Fibroblast of lung (primary cell): ENCODE data around the gene GRAP. TPM values are rescaled to one million over a fixed set of nuclear protein-coding genes. Genes with fewer than 3 reads are reported as not detected.

ENCODE experiments used
- DNase-seq, 2 donors: peaks; one replicate each; pipeline versions ENCODE4 v3.0.0 to v3.0.0-alpha.2; 2010; ENCODE audit warnings: low read depth in 2 of 2
- H2AFZ ChIP-seq: 2 replicates; pipeline ENCODE4 v1.5.1; 2012; ENCODE audit warnings: low read length, control low read depth, inconsistent platforms
- H3K27ac ChIP-seq: 2 replicates; pipeline ENCODE4 v1.5.1; 2011; ENCODE audit warnings: low read length, control low read depth; ENCODE audit not compliant: insufficient read depth
- H3K27me3 ChIP-seq: 2 replicates; pipeline ENCODE4 v1.5.1; 2011; ENCODE audit warnings: mild to moderate bottlenecking, low read length; ENCODE audit not compliant: control insufficient read depth, insufficient read depth
- H3K36me3 ChIP-seq: 2 replicates; pipeline ENCODE4 v1.5.1; 2011; ENCODE audit warnings: low read length; ENCODE audit not compliant: control insufficient read depth, insufficient read depth
- H3K4me1 ChIP-seq: 2 replicates; pipeline ENCODE4 v1.5.1; 2011; ENCODE audit warnings: low read length; ENCODE audit not compliant: control insufficient read depth, insufficient read depth; ENCODE audit errors: extremely low read depth
- H3K4me2 ChIP-seq: 2 replicates; pipeline ENCODE4 v1.5.1; 2011; ENCODE audit warnings: low read length, control low read depth; ENCODE audit not compliant: insufficient read depth; ENCODE audit errors: extremely low read depth
- H3K4me3 ChIP-seq, 4 experiments: fragments of 200-600 bp in 1 of 4; sonication (generic) in 1 of 4; replicated peaks in 1 of 4; 2 replicates each; pipeline ENCODE4 v1.5.1; 2011 to 2016; ENCODE audit warnings: low read length in 4 of 4, low read depth in 3 of 4, mild to moderate bottlenecking in 3 of 4, control low read depth in 2 of 4, inconsistent platforms in 1 of 4, mixed read lengths in 1 of 4; ENCODE audit not compliant: insufficient read depth in 1 of 4; ENCODE audit errors: control extremely low read depth in 1 of 4
- H3K79me2 ChIP-seq: 2 replicates; pipeline ENCODE4 v1.5.1; 2012; ENCODE audit warnings: mild to moderate bottlenecking, low read length, inconsistent platforms; ENCODE audit not compliant: control insufficient read depth, insufficient read depth
- H3K9ac ChIP-seq: 2 replicates; pipeline ENCODE4 v1.5.1; 2011; ENCODE audit warnings: mild to moderate bottlenecking, low read length, control low read depth; ENCODE audit not compliant: insufficient read depth
- H3K9me3 ChIP-seq: 2 replicates; pipeline ENCODE4 v1.5.1; 2012; ENCODE audit warnings: low read depth, low read length; ENCODE audit not compliant: control insufficient read depth, insufficient read depth
- H4K20me1 ChIP-seq: 2 replicates; pipeline ENCODE4 v1.5.1; 2011; ENCODE audit warnings: low read length; ENCODE audit not compliant: control insufficient read depth, insufficient read depth; ENCODE audit errors: extremely low read depth
- CTCF ChIP-seq, 2 donors: IDR thresholded peaks in 1 of 2; conservative IDR thresholded peaks in 1 of 2; 1 replicate in 1 of 2; 2 replicates in 1 of 2; pipeline ENCODE4 v1.5.1; 2011 to 2012; ENCODE audit warnings: low read length in 2 of 2, control low read depth in 1 of 2, inconsistent platforms in 1 of 2, low read depth in 1 of 2, mild to moderate bottlenecking in 1 of 2
- EZH2 ChIP-seq: IDR thresholded peaks from 2 replicates; pipeline ENCODE4 v1.5.1; 2012; ENCODE audit warnings: low read length, control low read depth, mild to moderate bottlenecking; ENCODE audit errors: missing control alignments
- polyA plus RNA-seq, 2 donors: library from polyadenylated mRNA; depleted of rRNA in 1 of 2; stranded (reverse) in 1 of 2; unstranded in 1 of 2; fragments of >200 nt; gene quantifications; 2 replicates each; pipeline ENCODE4 v1.2.1, GENCODE V29; 2011 to 2012; ENCODE audit warnings: missing spikeins in 1 of 2
- total RNA-seq: library from RNA; depleted of rRNA; stranded (reverse); fragments of >200 nt; gene quantifications from 2 replicates; pipeline ENCODE4 v1.2.1, GENCODE V29; 2014

Gene GRAP
- total and polyA plus RNA-seq, 2 donors (not counting 1 experiment from before 2014, with no cell fraction given), result 0.10 TPM; not detected in 1

- DNase-seq, result no peak
- H3K27ac ChIP-seq, result no peak overlapping the region
- H3K4me1 ChIP-seq, result no peaks in the 10 kb centered on the region
- H3K4me3 ChIP-seq, result no peak overlapping the region
- TF ChIP-seq EZH2, result no peak
- H3K36me3 ChIP-seq, result no peaks in the 10 kb centered on the region
- no peak overlapping the region for H2AFZ ChIP-seq
- no peaks in the 10 kb centered on the region for H3K27me3 ChIP-seq
- H4K20me1 ChIP-seq, result no peaks in the 10 kb centered on the region
- no peak overlapping the region for H3K4me2 ChIP-seq
- H3K9ac ChIP-seq, result no peak overlapping the region
- no peaks in the 10 kb centered on the region for H3K79me2 ChIP-seq
- H3K9me3 ChIP-seq, result no peaks in the 10 kb centered on the region
Observed at GRCh38 chr17:19024101-19025078, 22.4 kb downstream of the GRAP start.

GRCh38 chr17:19023209-19023999, 23.4 kb downstream of the GRAP start:
- Histone ChIP-seq H4K20me1 (no peaks in the 10 kb centered on the region), H2AFZ (no peak overlapping the region), H3K4me3 (no peak overlapping the region), H3K27me3 (no peaks in the 10 kb centered on the region), H3K27ac (no peak overlapping the region), H3K36me3 (no peaks in the 10 kb centered on the region), H3K9ac (no peak overlapping the region), H3K79me2 (no peaks in the 10 kb centered on the region), H3K4me1 (no peaks in the 10 kb centered on the region), H3K9me3 (no peaks in the 10 kb centered on the region), H3K4me2 (no peak overlapping the region)
- TF ChIP-seq CTCF (conservative IDR thresholded peaks at IDR 0.05 in 1 of 2, IDR thresholded peaks at IDR 0.05 in 1 of 2; ENCODE audit: low read depth in 1 of 2, low read length in 2 of 2) (no peak), EZH2 (no peak)
- no peak for DNase-seq

GRCh38 chr17:19022747-19023146, 24.0 kb downstream of the GRAP start:
- Histone ChIP-seq H3K9ac (no peak overlapping the region), H2AFZ (no peak overlapping the region), H3K9me3 (no peaks in the 10 kb centered on the region), H3K27ac (no peak overlapping the region), H3K4me2 (no peak overlapping the region), H3K27me3 (no peaks in the 10 kb centered on the region), H3K4me1 (no peaks in the 10 kb centered on the region), H3K36me3 (no peaks in the 10 kb centered on the region), H3K79me2 (no peaks in the 10 kb centered on the region), H4K20me1 (no peaks in the 10 kb centered on the region), H3K4me3 (no peak overlapping the region)
- no peak for TF ChIP-seq CTCF (conservative IDR thresholded peaks at IDR 0.05 in 1 of 2, IDR thresholded peaks at IDR 0.05 in 1 of 2; ENCODE audit: low read depth in 1 of 2, low read length in 2 of 2)
- no peak for TF ChIP-seq EZH2
- DNase-seq, result no peak
